Right lung (tissue), 10 donors: ENCODE data around the gene ARMCX5. TPM values are rescaled to one million over a fixed set of nuclear protein-coding genes. Genes with fewer than 3 reads are reported as not detected.

Source experiments
- DNase-seq, 2 donors: peaks; one replicate each; pipeline ENCODE4 v3.0.0-alpha.2; 2013
- long read RNA-seq, 8 donors: transcript quantifications; one replicate each; lab custom pipeline, GENCODE V29; 2026
- polyA plus RNA-seq, 5 donors: library from polyadenylated mRNA; unstranded; fragments of 120-200 nt; gene quantifications; one replicate each; pipeline versions ENCODE4 v1.2.1 to v1.2.3, GENCODE V29; 2013; ENCODE audit warnings: inconsistent platforms in 1 of 5, low replicate concordance in 1 of 5; ENCODE audit not compliant: insufficient read length in 5 of 5, insufficient read depth in 1 of 5

ARMCX5 gene
- 10 to 100 TPM; 10.5 to 18.9 (median 17.1) TPM for polyA plus RNA-seq
- long read RNA-seq, donor 1, full-length matches to known transcripts: 32 of 32 reads
- long read RNA-seq, donor 1, partial matches to known transcripts: 0 of 32 reads
- long read RNA-seq, donor 1, other reads (novel, unspliced or antisense): 0 of 32 reads
- long read RNA-seq, donor 2, full-length matches to known transcripts: 9 of 9 reads
- long read RNA-seq, donor 2, partial matches to known transcripts: 0 of 9 reads
- long read RNA-seq, donor 2, other reads (novel, unspliced or antisense): 0 of 9 reads
- long read RNA-seq, donor 3, full-length matches to known transcripts: 13 of 13 reads
- long read RNA-seq, donor 3, partial matches to known transcripts: 0 of 13 reads
- long read RNA-seq, donor 3, other reads (novel, unspliced or antisense): 0 of 13 reads
- long read RNA-seq, donor 4, full-length matches to known transcripts: 18 of 18 reads
- long read RNA-seq, donor 4, partial matches to known transcripts: 0 of 18 reads
- long read RNA-seq, donor 4, other reads (novel, unspliced or antisense): 0 of 18 reads
- long read RNA-seq, donor 5, full-length matches to known transcripts: 37 of 37 reads
- long read RNA-seq, donor 5, partial matches to known transcripts: 0 of 37 reads
- long read RNA-seq, donor 5, other reads (novel, unspliced or antisense): 0 of 37 reads
- long read RNA-seq, donor 6, full-length matches to known transcripts: 28 of 28 reads
- long read RNA-seq, donor 6, partial matches to known transcripts: 0 of 28 reads
- long read RNA-seq, donor 6, other reads (novel, unspliced or antisense): 0 of 28 reads
- long read RNA-seq, donor 7, full-length matches to known transcripts: 8 of 8 reads
- long read RNA-seq, donor 7, partial matches to known transcripts: 0 of 8 reads
- long read RNA-seq, donor 7, other reads (novel, unspliced or antisense): 0 of 8 reads
- long read RNA-seq, donor 8, full-length matches to known transcripts: 7 of 7 reads
- long read RNA-seq, donor 8, partial matches to known transcripts: 0 of 7 reads
- long read RNA-seq, donor 8, other reads (novel, unspliced or antisense): 0 of 7 reads

GRCh38 chrX:102599084-102599950 is at the start of gene ARMCX5:
TSS of gene ARMCX5 (plus strand) at chrX:102599515. CDS start at chrX:102602142, 2,627 bp downstream.
- DNase-seq: peak; percentile 78 to 85

DNA sequence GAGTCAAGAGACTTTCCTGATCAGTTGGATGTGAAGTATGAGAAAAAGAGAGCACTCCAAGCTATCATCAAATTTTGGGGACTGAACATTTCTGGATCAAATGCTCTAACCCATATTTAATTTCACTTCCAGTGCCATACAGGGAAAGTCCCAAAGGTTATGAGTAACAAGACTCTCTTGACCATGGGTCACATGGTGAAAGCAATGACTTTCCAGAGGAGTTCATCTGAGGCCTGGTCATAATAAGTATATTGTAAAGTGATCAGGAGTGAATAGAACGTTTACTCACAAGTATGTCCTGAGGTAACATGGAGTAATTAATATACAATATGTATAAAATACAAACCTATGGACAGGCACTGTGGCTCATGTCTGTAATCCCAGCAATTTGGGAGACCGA is 40.7 kb upstream of the ARMCX5 start:
- DNase-seq: no peak

DNA sequence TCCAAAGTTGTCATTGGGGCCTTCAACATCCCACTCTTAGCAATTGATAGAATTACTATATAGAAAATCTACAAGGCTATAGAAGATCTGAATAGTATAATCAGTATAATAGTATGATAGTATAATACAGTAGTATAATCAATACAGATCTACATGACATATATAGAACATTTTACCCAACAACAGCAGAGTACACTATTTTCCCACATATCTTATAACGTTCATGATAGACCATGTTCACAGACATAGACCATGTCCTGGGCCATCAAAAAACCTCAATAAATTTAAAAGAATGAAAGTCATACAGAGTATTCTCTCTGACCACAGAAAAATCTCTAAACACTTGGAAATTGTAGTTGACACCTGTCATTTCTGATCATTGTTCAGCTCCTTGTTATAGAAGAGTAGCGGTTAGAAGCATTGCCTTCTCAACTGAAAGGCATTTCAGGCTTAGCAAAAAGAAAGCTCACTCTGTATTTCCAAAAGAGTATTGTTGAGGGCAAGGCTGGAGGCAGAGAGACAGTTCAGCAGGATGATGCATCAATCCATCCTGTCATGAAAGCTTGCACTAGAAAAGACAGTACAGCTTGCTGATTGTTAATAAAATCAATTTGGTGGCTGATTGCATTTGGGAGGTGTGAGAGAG is 38.8 kb upstream of the ARMCX5 start:
- no peak for DNase-seq

DNA sequence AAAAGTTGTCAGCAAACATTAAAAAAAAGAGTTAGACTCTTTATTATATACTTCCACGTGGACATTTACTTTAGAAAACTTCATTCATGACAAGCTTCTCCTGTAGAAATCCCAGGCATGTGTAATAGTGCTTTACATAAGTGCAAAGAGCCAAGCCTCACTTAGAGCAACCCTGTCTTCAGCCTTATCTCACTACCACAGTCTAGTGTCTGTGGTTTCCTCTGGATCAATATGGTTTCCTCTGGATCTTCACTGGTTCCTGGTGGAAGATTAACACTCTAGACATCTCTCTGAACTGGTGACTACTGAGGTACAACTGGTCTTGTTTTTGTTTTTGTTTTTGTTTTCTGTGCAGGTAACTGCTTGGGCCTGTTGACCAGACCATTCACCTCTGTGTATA is 18.4 kb upstream of the ARMCX5 start:
- no peak for DNase-seq

GRCh38 chrX:102593367-102593766 is 5.9 kb upstream of the ARMCX5 start:
- no peak for DNase-seq

GRCh38 chrX:102599951-102600579 is 750 bp downstream of the ARMCX5 start:
- peak; percentile 13 to 20 for DNase-seq

DNA sequence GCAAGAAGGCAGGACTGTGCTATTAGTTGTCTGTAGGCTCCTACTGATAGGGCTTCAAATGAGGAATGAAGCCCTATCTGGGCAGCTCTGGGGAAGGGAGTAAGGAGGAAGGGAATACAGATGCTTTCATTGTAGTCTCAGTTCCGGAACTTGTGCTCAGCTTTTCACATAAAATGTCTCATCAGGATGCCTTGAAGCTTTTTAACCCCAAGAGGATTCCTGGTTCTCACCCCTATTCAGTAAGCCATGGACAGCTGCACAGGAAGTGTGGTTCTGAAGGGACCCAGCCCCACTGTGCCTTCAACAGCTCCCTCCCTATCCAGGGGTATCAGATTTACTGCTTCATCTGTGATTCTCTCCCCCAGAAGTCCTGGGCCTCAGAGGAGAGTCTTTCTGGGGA is 5.0 kb downstream of the ARMCX5 start:
- DNase-seq: no peak

GRCh38 chrX:102606115-102606514 is 6.8 kb downstream of the ARMCX5 start:
- DNase-seq: no peak

DNA sequence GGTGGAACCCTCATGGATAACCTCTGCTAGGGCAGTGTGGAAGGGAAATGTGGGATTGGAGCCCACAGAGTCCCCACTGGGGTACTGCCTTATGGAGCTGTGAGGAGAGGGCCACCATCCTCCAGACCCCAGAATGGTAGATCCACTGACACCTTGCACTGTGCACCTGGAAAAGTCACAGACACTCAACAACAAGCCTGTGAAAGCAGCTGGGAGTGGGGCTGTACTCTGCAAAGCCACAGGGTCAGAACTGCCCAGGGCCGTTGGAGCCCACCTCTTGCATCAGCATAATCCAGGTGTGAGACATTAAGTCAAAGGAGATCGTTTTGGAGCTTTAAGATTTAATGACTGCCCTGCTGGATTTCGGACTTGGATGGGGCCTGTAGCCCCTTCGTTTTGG is 11.6 kb downstream of the ARMCX5 start:
- DNase-seq: no peak

DNA sequence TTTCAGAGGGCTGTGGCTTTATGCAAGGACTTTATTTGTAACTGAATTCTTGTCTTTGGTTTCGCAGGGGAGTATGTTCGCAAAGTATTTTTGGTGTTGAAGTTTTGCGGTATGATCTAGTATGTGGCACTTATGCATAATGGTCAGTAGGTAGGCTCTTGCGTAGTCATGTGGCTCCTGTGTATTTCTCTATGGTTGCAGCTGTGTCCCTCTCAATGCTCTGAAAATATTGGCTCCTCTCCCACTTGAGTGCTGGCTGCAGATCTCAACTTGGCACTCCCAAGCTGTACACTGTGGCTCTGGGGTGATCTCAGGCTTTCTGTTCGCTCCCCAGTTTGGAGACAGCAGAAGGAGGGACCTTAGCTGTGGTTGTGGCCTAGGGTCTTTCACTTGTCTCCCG is 24.8 kb downstream of the ARMCX5 start:
- DNase-seq: no peak

DNA sequence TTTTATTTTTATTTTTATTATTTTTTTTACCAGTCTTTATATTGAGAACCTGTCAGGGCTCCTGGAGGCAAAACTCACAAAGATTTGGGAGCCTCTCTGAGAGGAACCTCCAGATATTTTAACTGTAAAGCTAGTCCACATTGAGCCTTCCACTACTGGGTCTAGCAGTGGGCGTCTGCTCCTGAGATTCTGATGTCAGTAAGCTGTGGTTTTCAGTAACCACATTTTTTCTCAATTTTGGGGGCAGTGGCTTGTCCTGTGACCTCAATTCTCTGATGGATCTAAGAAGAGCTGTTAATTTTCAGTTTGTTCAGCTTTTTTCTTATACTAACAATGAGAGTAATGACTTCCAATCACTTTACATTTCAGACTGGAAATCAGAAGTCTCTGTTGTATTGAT is 28.3 kb downstream of the ARMCX5 start:
- DNase-seq: no peak

- DNase-seq: no peak
Measured at GRCh38 chrX:102637561-102637960, 38.2 kb downstream of the ARMCX5 start.

DNA sequence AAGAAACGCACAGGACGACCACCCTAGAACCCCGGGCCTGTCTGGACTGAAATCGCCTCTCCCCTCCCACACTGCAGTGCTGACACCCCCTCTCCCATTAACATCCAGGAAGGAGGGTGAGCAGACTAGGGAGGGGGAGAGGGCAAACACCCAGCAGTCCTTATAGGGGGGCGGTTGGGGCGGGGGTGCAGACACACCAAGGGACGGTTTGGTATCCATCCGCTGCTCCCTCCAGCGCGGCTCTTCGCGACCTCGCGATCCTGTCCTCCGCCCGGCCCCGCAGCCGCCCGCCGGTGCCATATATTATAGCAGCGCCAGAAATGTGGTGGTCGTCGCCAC is 51.6 kb downstream of the ARMCX5 start:
- no peak for DNase-seq

DNA sequence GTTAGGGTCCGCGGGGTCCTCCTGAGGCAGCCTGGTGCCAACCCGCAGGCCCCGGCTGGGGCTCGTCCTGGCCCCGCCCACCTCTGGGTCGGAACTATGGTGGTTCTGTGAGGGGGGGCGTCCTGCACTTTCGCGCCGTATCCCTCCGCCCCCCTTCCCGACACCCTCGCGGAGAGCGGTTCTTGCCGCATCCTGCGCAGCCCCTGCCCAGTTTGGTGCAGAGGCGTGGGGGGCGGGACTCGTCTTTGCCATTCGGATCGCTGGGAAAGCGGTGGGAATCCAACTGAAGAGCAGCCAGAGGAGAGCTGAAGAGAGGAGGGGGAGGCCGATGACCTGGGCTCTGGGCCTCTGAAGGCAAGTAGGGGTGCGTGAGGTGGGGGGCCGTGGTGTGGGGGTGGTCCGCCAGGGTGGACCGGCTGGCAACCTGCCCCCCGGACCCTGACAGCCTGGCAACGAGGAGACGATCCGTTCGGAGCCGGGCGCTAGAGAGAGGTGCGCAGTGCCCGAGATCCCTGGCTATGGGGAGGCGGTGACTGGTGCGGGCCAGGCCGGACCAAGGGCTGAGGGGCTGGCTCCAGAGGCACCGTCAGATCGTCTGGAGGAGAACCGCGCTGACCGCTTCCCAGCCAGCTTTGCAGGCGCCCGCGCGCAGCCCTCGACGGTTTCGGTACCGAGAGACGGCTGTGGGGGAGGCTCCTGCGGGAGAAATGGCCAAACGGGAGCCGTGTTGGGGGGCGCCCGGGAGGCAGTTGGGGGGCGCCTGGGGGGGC is 52.1 kb downstream of the ARMCX5 start, which contains the start of gene GPRASP1:
GPRASP1 (plus strand) TSS at position 242 of the 770 bp plus-strand sequence. CDS start 2,431 bp downstream, outside the sequence.
- peak; percentile 62 to 64 for DNase-seq

GRCh38 chrX:102652031-102652688 is 52.8 kb downstream of the ARMCX5 start:
- DNase-seq: peak; percentile 45
